Amygdala (tissue), 56 donors: ENCODE measurements around the gene PPL.
"Not testable (repeated sequence)": the region's sequence is repeated elsewhere in the genome, so short reads cannot be mapped to it uniquely, and the experiment has no call there.

Source experiments
- DNase-seq, 56 donors: peaks; one replicate each; lab custom pipeline; 2025; lab: John Stamatoyannopoulos, UW

PPL gene, protein sequence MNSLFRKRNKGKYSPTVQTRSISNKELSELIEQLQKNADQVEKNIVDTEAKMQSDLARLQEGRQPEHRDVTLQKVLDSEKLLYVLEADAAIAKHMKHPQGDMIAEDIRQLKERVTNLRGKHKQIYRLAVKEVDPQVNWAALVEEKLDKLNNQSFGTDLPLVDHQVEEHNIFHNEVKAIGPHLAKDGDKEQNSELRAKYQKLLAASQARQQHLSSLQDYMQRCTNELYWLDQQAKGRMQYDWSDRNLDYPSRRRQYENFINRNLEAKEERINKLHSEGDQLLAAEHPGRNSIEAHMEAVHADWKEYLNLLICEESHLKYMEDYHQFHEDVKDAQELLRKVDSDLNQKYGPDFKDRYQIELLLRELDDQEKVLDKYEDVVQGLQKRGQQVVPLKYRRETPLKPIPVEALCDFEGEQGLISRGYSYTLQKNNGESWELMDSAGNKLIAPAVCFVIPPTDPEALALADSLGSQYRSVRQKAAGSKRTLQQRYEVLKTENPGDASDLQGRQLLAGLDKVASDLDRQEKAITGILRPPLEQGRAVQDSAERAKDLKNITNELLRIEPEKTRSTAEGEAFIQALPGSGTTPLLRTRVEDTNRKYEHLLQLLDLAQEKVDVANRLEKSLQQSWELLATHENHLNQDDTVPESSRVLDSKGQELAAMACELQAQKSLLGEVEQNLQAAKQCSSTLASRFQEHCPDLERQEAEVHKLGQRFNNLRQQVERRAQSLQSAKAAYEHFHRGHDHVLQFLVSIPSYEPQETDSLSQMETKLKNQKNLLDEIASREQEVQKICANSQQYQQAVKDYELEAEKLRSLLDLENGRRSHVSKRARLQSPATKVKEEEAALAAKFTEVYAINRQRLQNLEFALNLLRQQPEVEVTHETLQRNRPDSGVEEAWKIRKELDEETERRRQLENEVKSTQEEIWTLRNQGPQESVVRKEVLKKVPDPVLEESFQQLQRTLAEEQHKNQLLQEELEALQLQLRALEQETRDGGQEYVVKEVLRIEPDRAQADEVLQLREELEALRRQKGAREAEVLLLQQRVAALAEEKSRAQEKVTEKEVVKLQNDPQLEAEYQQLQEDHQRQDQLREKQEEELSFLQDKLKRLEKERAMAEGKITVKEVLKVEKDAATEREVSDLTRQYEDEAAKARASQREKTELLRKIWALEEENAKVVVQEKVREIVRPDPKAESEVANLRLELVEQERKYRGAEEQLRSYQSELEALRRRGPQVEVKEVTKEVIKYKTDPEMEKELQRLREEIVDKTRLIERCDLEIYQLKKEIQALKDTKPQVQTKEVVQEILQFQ (N-terminal part only)

DNA sequence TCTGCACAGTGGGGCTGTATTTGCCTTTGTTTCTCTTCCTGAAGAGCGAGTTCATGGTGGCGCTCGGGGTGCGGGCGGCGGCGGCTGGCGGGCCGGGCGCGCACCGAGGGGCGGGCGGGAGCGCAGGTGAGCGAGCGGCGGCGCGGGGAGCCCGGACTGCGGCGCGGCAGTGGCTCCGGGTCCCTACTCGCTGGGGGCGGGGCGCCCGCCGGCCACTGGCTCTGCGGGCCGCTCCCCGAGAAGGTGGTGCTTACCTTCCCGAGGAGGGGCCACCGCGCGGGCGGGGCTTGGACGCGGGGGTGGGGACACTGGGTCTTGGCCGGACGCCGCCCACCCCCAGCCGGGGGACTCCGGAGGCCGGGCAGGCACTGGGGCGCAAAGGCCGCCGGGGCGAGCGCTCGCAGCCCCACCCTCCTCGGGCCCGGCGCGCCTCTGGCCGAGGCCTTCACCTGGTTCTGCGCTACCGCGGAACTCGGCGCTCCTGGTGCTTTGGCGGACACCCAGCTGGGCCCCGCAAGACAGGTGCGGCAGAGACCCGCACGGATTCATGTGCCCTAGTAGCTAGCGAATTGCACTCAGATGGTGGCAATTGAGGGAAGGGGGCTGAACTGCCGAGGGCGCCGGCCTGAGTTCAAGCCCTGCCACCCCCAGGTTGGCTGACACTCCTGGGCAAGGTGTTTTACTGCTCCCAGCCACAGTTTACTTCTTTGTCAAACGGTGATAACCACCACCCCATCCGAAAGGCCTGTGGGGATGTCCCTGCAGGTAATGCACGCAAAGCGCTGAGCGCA is at the start of gene PPL:
Gene PPL (minus strand): TSS at position 158 of the 791 bp plus-strand sequence. CDS start 103 bp downstream, at position 55.
- peak in 1 of 56 donors; percentile 26 for DNase-seq

DNA sequence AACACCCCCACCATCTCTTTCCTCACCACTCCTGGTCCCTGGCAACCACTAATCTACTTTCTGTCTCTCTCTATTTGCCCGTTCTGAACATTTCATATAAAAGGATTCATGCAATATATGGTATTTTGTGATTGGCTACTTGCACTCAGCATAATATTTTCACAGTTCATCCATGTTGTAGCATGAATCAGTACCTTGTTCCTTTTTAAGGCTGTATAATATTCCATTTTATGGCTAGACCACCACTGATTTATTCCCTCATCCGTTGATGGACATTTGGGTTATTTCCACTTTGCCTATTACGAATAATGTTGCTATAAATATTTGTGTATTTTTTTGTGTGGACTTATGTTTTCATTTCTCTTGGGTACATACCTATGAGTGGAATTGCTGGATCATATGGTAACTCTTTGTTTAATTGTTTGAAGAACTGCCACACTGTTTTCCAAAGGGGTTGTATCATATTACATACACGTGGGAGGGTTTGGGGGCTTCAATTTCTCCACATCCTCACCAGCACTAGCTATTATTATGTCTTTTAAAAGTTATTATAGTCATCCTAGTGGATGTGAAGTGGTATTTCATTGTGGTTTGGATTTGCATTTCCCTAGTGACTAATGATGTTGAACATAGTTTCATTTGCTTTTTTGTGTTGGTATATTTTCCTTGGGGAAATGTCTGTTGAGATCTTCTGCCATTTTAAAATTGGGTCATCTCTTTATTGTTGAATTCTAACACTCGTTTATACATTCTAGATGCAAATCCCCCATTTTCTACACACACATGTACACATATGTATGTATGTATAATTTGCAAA is 47.4 kb upstream of the PPL start:
- DNase-seq = no peak

- peak in 11 of 56 donors; percentile 9 to 57 (median 33) for DNase-seq
Measured at GRCh38 chr16:4982056-4982867, 45.3 kb upstream of the PPL start.

GRCh38 chr16:4981473-4981872 is 44.5 kb upstream of the PPL start:
- peak in 9 of 56 donors; percentile 9 to 39 (median 31) for DNase-seq

- no peak for DNase-seq
Measured at GRCh38 chr16:4980691-4981090, 43.7 kb upstream of the PPL start.

DNA sequence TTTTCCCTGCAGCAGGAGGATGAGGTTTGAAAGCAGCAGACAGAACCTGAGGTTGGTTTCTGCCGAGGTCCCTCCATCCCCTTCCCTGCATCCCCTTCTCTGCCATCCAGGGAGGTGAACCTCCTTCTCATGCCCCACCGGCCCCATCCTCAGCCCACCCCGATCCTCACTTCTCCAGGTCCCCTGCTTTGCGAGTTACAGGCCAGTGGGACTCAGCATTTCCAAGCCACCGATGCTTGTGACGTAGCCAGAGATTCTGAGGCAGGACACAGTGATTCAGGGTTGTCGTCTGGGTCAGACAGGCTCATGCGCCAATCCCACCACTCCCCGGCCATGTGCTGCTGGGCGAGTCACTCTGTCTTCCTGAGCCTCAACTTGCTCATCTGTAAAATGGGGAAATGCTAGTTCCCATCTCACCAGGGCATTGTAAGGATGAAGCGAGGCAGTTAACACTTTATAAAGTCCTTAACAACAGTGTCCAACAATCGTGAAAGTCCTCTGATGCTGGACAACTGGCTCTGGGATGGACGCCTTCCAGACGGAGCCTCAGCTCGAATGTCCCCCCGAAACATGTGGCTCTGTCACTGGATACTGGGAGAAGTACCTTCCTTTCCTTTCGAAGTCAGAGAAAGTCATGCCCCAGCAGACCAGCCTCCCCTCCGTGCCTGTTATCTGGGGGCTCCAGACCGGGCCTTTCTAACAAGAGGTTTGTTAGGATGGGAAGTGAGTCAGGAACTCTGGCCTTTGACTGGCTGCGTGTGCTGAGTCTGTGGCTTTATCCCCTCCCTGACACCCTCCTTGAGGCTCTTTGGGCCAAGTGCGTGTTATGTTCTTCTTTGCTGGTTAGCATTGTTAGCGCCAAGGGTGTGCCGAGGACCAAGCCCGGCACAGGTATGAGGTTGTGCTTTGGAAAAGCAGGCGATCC is 43.0 kb upstream of the PPL start:
- no peak for DNase-seq

DNA sequence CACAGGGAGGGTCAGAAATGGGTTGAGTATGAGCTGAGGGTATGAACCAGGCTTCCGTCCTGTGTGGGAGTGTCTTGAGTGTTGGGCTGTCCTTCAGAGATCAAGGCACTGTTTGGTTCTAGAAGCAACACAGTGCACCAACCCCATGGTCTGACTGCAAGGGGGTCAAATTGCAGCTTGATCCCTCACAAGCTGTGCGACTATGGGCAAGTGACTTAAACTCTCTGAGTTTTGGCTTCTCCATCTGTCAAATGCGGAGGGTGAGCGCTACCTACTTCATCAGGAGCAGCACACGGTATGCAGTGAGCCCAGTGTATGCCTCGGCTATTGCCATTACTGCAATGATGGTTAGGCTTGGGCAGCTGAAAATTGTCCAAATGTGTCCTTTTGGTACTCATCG is 42.2 kb upstream of the PPL start:
- DNase-seq = no peak

GRCh38 chr16:4976611-4977145 is 39.7 kb upstream of the PPL start:
- DNase-seq = no peak

GRCh38 chr16:4976079-4976478 is 39.1 kb upstream of the PPL start:
- no peak for DNase-seq

- DNase-seq = peak in 50 of 56 donors; percentile 22 to 92 (median 74)
Measured at GRCh38 chr16:4972938-4973587, 36.1 kb upstream of the PPL start.

DNA sequence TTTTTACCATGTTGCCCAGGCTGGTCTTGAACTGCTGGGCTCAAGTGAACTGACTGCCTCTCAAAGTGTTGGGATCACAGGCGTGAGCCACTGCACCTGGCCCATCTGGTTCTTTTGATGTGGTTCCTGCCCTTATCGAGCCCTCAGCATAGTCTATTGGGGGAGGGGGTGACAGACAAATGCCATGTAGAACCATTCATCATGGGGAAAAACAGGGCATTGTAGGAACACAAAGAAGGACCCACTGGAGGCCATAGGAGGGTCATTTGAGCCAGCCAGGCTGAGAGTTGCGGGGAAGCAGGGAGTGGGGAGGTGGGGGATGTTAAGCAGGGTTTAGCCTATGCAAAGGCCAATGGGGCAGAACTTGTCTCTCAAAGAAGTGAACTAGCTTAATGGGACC is 33.1 kb upstream of the PPL start:
- DNase-seq = peak in 2 of 56 donors; percentile 4 to 31

GRCh38 chr16:4968879-4969483 is 32.0 kb upstream of the PPL start:
- no peak for DNase-seq

- not testable (repeated sequence) for DNase-seq
Measured at GRCh38 chr16:4968278-4968677, 31.3 kb upstream of the PPL start.

- no peak for DNase-seq
Measured at GRCh38 chr16:4966736-4967453, 29.9 kb upstream of the PPL start.

DNA sequence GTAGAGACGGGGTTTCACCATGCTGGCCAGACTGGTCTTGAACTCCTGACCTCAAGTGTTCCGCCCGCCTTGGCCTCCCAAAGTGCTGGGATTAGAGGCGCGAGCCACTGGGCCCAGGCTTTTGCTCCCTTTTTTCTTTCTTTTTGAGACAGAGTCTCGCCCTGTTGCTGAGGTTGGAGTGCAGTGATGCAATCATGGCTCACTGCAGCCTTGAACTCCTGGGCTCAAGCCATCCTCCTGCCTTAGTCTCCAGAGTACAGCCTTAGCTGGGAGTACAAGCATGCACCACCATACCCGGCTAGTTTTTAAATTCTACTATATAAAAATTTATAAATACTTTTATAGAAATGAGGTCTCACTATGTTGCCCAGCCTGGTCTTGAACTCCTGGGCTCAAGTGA is 26.6 kb upstream of the PPL start:
- DNase-seq = not testable (repeated sequence)
